SIG-M5 (cell line): ENCODE measurements around the gene APMAP.

Experiments
- DNase-seq: peaks from one replicate; lab custom pipeline; 2025; lab: John Stamatoyannopoulos, UW

The APMAP gene

GRCh38 chr20:24987244-24987643 lies 5.3 kb downstream of the APMAP start:
- DNase-seq = no peak

DNA sequence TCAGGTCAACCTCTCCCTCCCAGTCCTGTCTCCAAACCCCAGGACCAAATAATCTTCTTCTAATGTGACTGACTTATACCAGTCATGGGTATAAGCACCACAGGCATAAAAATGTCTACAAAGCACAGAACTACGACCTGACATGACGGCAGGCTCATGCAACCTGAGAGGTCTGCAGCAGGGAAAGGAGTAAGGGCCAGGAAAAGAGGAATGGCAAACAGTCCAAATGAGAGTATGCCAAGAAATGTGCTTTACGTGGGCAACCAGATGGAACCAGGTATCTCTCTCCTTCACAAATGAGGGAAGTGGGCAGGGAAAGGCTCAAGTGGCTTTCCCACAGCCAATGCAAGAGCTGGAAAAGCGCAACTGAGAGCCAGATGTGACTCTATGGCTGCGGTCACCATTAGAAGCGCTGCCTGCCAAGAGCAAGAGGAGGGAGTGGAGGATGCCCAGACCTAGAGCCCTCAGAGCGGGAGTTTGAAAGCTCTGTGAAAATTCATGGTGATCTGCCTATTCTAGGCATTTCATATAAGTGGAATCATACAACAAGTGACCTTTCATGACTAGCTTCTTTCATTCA lies 6.0 kb downstream of the APMAP start:
- no peak for DNase-seq

DNA sequence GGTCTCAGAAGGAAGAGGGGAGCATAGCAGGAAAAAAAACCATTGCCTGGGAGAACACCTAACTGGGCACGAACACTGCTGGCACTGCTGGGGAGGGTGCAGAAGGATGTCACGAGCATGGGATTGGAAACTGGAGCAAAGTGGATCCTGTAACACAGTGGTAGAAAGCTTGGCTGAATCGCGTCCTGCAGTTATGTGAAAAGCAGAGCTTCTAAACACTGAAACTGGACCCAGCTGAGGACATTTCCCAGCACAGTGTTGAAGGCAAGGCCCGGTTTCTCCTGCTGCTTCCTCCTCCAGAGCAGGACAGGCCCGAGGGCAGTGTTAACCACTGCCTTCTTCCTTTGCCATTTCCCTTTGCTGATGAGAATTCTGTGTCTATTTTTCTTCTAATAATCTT lies 6.7 kb downstream of the APMAP start:
- DNase-seq = no peak

GRCh38 chr20:24984961-24985640 lies 7.5 kb downstream of the APMAP start:
- no peak for DNase-seq

GRCh38 chr20:24983896-24984295 lies 8.7 kb downstream of the APMAP start:
- no peak for DNase-seq

GRCh38 chr20:24981790-24982189 lies 10.8 kb downstream of the APMAP start:
- DNase-seq = no peak

DNA sequence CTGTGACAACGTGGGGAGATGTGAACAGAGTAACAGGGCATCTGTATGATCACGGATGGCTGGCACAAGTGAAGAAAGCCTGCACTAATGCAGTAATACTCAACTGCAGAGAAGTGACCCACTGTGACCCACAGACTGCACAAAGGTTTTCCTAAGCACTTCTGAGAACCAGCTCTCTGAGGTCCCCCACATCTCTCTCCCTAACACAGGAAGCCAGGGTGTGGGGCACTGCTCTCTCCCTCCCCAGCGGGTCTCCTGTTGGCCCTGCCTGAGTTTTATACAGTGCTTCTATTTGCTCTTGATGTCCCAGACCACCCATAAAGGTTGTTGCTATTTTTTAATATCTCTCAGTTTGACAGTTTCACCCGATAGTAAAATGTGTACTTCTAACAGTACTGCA lies 11.3 kb downstream of the APMAP start:
- no peak for DNase-seq

DNA sequence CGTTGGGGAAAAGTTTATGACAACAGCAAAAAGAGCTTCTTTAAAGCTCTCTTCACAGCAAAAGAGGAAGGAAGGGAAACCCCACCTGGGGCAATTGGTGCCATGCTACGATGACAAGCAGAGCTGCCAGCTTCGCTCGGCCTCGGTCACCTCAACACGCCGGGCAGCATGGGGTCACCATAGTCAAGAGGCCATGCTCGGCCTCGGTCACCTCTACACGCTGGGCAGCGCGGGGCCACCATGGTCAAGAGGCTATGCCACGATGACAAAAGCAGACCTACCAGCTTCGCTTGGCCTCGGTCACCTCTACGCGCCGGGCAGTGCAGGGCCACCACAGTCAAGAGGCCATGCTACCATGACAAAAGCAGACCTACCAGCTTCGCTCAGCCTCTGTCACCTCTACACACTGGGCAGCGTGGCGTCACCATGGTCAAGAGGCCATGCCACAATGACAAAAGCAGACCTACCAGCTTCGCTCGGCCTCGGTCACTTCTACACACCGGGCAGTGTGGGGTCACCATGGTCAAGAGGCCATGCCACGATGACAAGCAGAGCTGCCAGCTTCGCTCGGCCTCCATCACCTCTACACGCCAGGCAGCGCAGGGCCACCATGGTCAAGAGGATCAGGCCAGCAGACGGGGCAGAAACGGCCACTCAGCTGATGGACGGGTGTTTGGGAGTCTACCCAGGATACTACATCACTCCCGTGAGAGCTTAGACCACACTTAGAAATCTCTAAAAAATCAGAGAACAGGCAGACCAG lies 12.1 kb downstream of the APMAP start:
- DNase-seq = no peak

- no peak for DNase-seq
These were observed 13.3 kb downstream of the APMAP start for GRCh38 chr20:24979036-24979960.

GRCh38 chr20:24978513-24978912 lies 14.0 kb downstream of the APMAP start:
- no peak for DNase-seq

DNA sequence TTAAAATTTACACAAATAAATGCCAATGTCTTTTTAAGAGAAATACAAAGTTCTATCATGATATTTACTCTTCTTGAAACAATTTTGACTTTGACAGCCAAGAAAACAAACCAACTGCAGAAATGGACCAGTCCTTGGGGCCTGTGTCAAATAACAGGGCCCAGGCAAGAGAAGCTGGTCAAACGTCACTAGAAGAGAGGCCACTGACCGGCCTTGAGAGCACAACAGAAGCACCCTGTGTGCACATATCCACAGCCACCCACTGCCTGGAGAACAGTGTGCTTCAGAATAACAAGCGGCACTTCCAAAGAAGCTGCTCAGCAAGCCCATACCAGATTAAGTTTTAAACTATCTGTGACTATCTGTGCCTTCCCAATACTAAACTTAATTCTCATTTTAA lies 14.8 kb downstream of the APMAP start:
- no peak for DNase-seq

GRCh38 chr20:24977336-24977735 lies 15.2 kb downstream of the APMAP start:
- no peak for DNase-seq

GRCh38 chr20:24972341-24972740 lies 20.2 kb downstream of the APMAP start:
- DNase-seq = no peak

GRCh38 chr20:24971376-24972101 lies 21.0 kb downstream of the APMAP start:
- no peak for DNase-seq

- no peak for DNase-seq
These were observed 21.8 kb downstream of the APMAP start for GRCh38 chr20:24970754-24971153.

DNA sequence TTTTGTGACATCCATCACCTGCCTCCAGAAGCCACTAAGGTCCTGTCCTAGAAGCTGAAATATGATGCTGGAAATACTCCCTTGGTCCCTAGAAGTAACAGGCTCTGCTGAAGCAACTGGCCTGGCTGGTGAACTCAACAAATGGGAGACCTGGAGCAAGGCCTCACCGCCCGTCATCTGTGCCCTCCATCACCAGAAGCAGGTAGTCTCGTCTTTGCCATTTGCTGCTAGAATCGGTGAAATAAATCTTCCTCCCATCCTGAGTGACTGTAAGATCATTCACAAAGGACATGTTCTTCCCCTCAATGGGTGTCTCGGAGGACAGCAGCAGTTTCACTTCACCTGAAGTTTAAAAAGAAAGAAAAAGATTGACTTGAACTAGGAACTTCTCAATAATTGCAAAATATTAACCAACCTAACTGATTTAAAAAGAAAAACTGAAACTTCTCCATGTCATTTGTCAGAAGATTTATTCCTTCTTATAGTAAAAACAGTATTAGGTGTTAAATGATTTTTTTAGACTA lies 22.5 kb downstream of the APMAP start:
- no peak for DNase-seq

DNA sequence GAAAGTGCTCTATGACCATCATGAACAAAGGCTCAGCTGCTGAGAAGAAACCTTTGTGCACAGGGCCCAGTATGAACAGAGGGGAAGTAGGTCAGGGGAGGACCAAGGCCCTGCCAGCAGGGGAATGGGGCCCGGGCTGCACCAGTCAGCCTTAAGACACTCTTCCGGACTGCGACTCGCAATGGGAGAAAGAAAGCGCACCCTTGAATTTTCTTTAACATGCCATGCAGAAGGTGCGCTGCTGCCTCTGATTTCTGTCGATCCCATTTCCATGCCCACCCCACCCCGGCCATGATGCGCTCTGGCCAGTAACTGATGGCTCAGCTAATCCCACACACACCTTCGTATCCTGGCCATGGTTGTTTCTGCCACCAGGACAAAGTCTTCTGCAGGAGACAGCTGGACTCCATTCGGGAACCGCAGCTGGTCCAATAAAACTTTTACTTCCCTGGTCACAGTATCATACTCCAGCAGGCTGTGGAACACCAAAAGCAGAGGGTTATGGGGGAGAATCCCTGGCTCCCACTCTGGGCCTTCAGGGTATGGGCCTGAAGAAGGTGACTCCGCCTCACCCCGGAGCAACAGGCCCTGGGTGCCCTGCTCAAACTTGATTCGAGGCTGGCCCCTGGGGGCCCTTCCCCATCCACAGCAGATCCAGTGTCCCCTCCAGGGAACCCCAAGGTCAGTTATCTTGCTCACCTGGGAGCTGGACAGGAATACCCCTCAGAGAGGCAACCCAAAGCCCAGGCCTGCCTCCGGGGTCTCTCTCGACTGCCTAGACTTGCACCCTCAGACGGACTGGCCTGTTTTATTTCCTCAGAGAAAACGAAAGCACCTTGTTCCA lies 23.1 kb downstream of the APMAP start:
- no peak for DNase-seq

GRCh38 chr20:24968278-24968800 lies 24.2 kb downstream of the APMAP start:
- no peak for DNase-seq

- no peak for DNase-seq
These were observed 26.1 kb downstream of the APMAP start for GRCh38 chr20:24966317-24967012.
